A549 (cell line): ENCODE results near the gene CCDC87. TPM values are rescaled to one million over a fixed set of nuclear protein-coding genes. Genes with fewer than 3 reads are reported as not detected.
A peak's percentile ranks its signal among the peaks of the same experiment; 100 is the strongest.

Experiments
- ATAC-seq, 2 experiments: fragments of 200-7000 bp in 1 of 2; fragments of >200 bp in 1 of 2; cut with Nextera tagmentation in 1 of 2; cut with Tn5 transposase in 1 of 2; 3 replicates each; pipeline versions ENCODE4 v1.8.0 to v1.9.1; 2018 to 2020; ENCODE audit warnings: mild to moderate bottlenecking in 1 of 2, moderate library complexity in 1 of 2
- CTCF ChIA-PET: fragments of 300-600 bp; sonication (Branson Sonifier 250); formaldehyde crosslinking; extraction: SDS; loops from one replicate; lab custom pipeline; 2021; ENCODE audit warnings: antibody characterized with exemption, inconsistent platforms; lab: Yijun Ruan, JAX
- POLR2A ChIA-PET: fragments of 350-600 bp; formaldehyde crosslinking; extraction: SDS; loops from one replicate; lab custom pipeline; 2021; ENCODE audit warnings: antibody characterized with exemption, inconsistent platforms; lab: Yijun Ruan, JAX
- DNase-seq, 2 experiments: peaks; one replicate each; pipeline versions ENCODE4 v3.0.0 to v3.0.0-alpha.2; 2011 to 2016; ENCODE audit warnings: low read depth in 1 of 2, low spot score in 1 of 2
- FAIRE-seq: peaks from 2 replicates; lab custom pipeline; 2011; peaks lifted over from hg19 to GRCh38; lab: Jason Lieb, UNC
- H3K27ac ChIP-seq, 2 experiments: fragments of >200 bp; sonication (Bioruptor Twin); formaldehyde crosslinking; 3 replicates each; pipeline ENCODE4 v1.5.1; 2016 to 2017
- H3K4me1 ChIP-seq: fragments of >200 bp; sonication (Bioruptor Twin); formaldehyde crosslinking; 3 replicates; pipeline ENCODE4 v1.6.1; 2016
- H3K4me2 ChIP-seq: fragments of >200 bp; sonication (Bioruptor Twin); formaldehyde crosslinking; 3 replicates; pipeline ENCODE4 v1.6.1; 2016
- H3K4me3 ChIP-seq: fragments of >200 bp; sonication (Bioruptor Twin); formaldehyde crosslinking; 3 replicates; pipeline ENCODE4 v1.5.1; 2016
- H3K9me3 ChIP-seq: fragments of >200 bp; sonication (Bioruptor Twin); formaldehyde crosslinking; 3 replicates; pipeline ENCODE4 v1.6.1; 2016
- E2F6 ChIP-seq: IDR thresholded peaks from 2 replicates; pipeline ENCODE4 v1.6.1; 2012; ENCODE audit warnings: low read depth, borderline replicate concordance
- EHF ChIP-seq: fragments of 250-450 bp; sonication (Bioruptor Pico); IDR thresholded peaks from 2 replicates; pipeline ENCODE4 v1.5.0; 2020; ENCODE audit warnings: mild to moderate bottlenecking
- ESRRA ChIP-seq: fragments of 150-350 bp; IDR thresholded peaks from 2 replicates; pipeline ENCODE4 v1.6.1; 2014; ENCODE audit warnings: mild to moderate bottlenecking, low read length, borderline replicate concordance
- FOSL2 ChIP-seq, 2 experiments: fragments of 450-650 bp in 1 of 2; fragments of >200 bp in 1 of 2; sonication (Bioruptor Twin) in 1 of 2; formaldehyde crosslinking; IDR thresholded peaks; 2 replicates each; pipeline versions ENCODE4 v1.5.0 to v1.6.1; 2016 to 2020; ENCODE audit warnings: mild to moderate bottlenecking in 1 of 2, moderate library complexity in 1 of 2
- GATA3 ChIP-seq: IDR thresholded peaks from 2 replicates; pipeline ENCODE4 v1.6.1; 2012; ENCODE audit warnings: borderline replicate concordance
- HEYL ChIP-seq: fragments of 250-450 bp; sonication (Bioruptor Pico); IDR thresholded peaks from 2 replicates; pipeline ENCODE4 v1.8.0; 2021; ENCODE audit warnings: mild to moderate bottlenecking, moderate library complexity
- HOXB13 ChIP-seq: fragments of 250-450 bp; sonication (Bioruptor Pico); IDR thresholded peaks from 2 replicates; pipeline ENCODE4 v1.5.0; 2020; ENCODE audit warnings: low read depth, mild to moderate bottlenecking, moderate library complexity
- MYC ChIP-seq: IDR thresholded peaks from 2 replicates; pipeline ENCODE4 v1.6.1; 2012; ENCODE audit warnings: mild to moderate bottlenecking, inconsistent platforms, low read length, improper control_type of control experiment, borderline replicate concordance
- PBX3 ChIP-seq: IDR thresholded peaks from 2 replicates; pipeline ENCODE4 v1.6.1; 2012
- PHF8 ChIP-seq: fragments of 200-600 bp; sonication (generic); IDR thresholded peaks from 2 replicates; pipeline ENCODE4 v1.6.1; 2016; ENCODE audit warnings: low read depth, mild to moderate bottlenecking, antibody characterized with exemption, moderate library complexity, borderline replicate concordance
- POLR2AphosphoS2 ChIP-seq: conservative IDR thresholded peaks from 2 replicates; pipeline ENCODE4 v1.6.1; 2012; ENCODE audit warnings: low read length, improper control_type of control experiment, inconsistent platforms
- RCOR1 ChIP-seq: fragments of 150-350 bp; IDR thresholded peaks from 2 replicates; pipeline ENCODE4 v1.6.1; 2014; ENCODE audit warnings: antibody characterized with exemption, low read length, low read depth
- REST ChIP-seq: fragments of 200-600 bp; sonication (generic); IDR thresholded peaks from 2 replicates; pipeline ENCODE4 v1.6.1; 2016; ENCODE audit warnings: antibody characterized with exemption, mild to moderate bottlenecking, moderate library complexity
- SMC3 ChIP-seq: fragments of >200 bp; sonication (Bioruptor Twin); formaldehyde crosslinking; IDR thresholded peaks from 3 replicates; pipeline ENCODE4 v1.6.1; 2018; ENCODE audit warnings: inconsistent platforms
- TFCP2L1 ChIP-seq: fragments of 250-450 bp; sonication (Bioruptor Pico); IDR thresholded peaks from 2 replicates; pipeline ENCODE4 v1.5.0; 2021; ENCODE audit warnings: mild to moderate bottlenecking
- TP53 ChIP-seq: fragments of 250-450 bp; sonication (Bioruptor Pico); IDR thresholded peaks from 2 replicates; pipeline ENCODE4 v1.5.0; 2021; ENCODE audit warnings: mild to moderate bottlenecking, moderate library complexity
- ZFP36 ChIP-seq: fragments of 450-650 bp; IDR thresholded peaks from 2 replicates; pipeline ENCODE4 v1.6.1; 2014; ENCODE audit warnings: borderline replicate concordance; ENCODE audit not compliant: partially characterized antibody
- WGBS: methylation state at CpG from one replicate; pipeline ENCODE4 v1.1.6; 2017; ENCODE audit errors: missing lambda C conversion rate; 5-methylcytosine and 5-hydroxymethylcytosine counted together
- polyA plus RNA-seq, 4 experiments: library from polyadenylated mRNA; depleted of rRNA in 3 of 4; stranded (reverse); fragments of >200 nt; fragmentation: RNase III in 1 of 4; extraction: RNeasy Plus Mini Kit Qiagen cat#74134 plus additional on column Dnase treatment in 1 of 4; gene quantifications; 2 replicates in 3 of 4; 3 replicates in 1 of 4; pipeline ENCODE4 v1.2.3, GENCODE V29; 2011 to 2017
- TF ChIP-seq, protein P1 (sequence below): fragments of 450-650 bp; IDR thresholded peaks from 2 replicates; pipeline ENCODE4 v1.6.1; 2014; ENCODE audit warnings: antibody characterized with exemption

The CCDC87 gene
- polyA plus RNA-seq, 2 of the 4 experiments (the other 2 are of a cell fraction), result 0.47 to 0.68 TPM

DNA sequence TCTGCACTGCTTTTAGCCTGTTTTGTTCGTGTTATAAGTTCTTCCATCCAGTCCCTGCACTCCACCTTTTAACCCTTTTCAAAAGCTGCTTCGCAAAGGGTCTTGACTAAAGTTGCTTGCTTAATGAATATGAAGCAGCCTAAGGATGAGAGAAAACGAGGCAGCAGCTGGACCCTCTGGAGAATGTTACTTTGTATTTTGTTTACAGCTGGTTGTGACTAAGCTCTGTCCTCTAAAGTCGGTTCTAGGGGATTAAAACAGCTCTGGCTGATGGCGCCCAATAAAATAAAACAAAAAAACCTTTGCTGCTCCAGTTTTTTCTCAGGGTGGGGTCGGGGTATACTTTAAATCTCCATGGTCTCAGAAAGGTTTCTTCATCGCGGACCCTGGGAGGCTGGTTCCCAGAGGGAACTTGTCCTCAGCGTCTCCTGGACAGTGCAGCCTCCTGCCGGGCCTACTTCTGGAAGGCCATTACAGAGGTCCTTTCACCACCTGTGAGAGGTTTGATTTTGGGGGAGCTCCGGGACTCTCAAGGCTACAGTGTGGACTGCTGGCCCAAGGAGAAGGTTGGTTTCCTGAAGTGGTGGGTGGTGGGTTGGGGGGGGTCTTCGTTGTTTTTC is 44.8 kb upstream of the CCDC87 start:
- FAIRE-seq (no peak), ATAC-seq (peak; percentile 52 to 55), DNase-seq (no peak)
- Histone ChIP-seq H3K4me1 (peaks cover 40% of the 10 kb centered on the region), H3K27ac (peak overlapping the region; percentile 75 to 91), H3K4me3 (peak overlapping the region; percentile 32), H3K4me2 (peak overlapping the region; percentile 85), H3K9me3 (no peaks in the 10 kb centered on the region)
- ChIA-PET CTCF (interaction anchor here (0.6 to 2.9 kb wide), 20 partner anchors 8 to 251 kb away, joined by 3 to 12 read pairs (median 3); partner anchors contain the start of gene CTSF), POLR2A (interaction anchor here (0.6 to 3.0 kb wide), 24 partner anchors 9 to 252 kb away, joined by 3 to 60 read pairs (median 6); partner anchors contain the start of genes CCDC87, CCS, CTSF and DPP3)
- 32% methylated on average over 12 of the region's 12 CpGs for WGBS
- TF ChIP-seq SMC3 (0 out of 3 replicates have a peak, but pooled peaks have one; percentile 6), TP53 (CRISPR knock-in tag) (0 out of 2 replicates have a peak, but pooled peaks have one; percentile 81), PBX3 (no peak)
- TF ChIP-seq, all 56 proteins: peak for 2

DNA sequence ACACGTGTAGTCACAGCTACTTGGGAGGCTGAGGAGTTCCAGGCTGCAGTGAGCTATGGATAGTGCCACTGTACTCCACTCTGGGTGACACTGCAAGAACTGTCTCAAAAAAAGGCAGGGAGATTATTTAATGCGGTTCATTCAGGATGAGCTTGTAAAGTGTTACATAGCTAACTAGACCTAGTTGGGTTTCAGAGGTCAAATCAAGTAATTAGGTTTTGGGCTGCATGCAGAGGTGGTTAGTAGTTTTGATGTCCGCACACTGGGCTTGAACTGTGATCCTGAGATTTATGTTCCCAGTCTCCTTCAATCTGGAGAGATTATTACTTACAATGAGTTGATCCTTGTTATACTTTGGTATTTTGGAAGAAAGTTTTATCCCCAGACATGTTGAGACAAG is 43.5 kb upstream of the CCDC87 start:
- Histone ChIP-seq H3K4me2 (no peak overlapping the region), H3K9me3 (no peaks in the 10 kb centered on the region), H3K27ac (peak overlapping the region in 1 of 2 experiments; percentile 5; a peak in 1 of 6 replicates), H3K4me1 (peaks cover 28% of the 10 kb centered on the region), H3K4me3 (no peak overlapping the region)
- ATAC-seq (no peak), FAIRE-seq (no peak), DNase-seq (no peak)
- ChIA-PET POLR2A (interaction anchor here (0.7 to 1.2 kb wide), 2 partner anchors 13 to 20 kb away, joined by 3 to 6 read pairs; partner anchors contain the start of gene RBM14), CTCF (interaction anchor here (0.7 to 2.9 kb wide), 6 partner anchors 13 to 50 kb away, joined by 3 to 12 read pairs (median 6); partner anchors contain the start of genes CCDC87 and CCS)
- 93% methylated on average over 3 of the region's 3 CpGs for WGBS
- TF ChIP-seq HOXB13 (CRISPR knock-in tag), result no peak
- TF ChIP-seq PHF8, result no peak
- TF ChIP-seq, protein P1, sequence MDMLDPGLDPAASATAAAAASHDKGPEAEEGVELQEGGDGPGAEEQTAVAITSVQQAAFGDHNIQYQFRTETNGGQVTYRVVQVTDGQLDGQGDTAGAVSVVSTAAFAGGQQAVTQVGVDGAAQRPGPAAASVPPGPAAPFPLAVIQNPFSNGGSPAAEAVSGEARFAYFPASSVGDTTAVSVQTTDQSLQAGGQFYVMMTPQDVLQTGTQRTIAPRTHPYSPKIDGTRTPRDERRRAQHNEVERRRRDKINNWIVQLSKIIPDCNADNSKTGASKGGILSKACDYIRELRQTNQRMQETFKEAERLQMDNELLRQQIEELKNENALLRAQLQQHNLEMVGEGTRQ, result no peak
- TF ChIP-seq MYC, result no peak
- TF ChIP-seq ZFP36, result no peak
- no peak for TF ChIP-seq GATA3
- TF ChIP-seq REST, result no peak
- no peak for TF ChIP-seq HEYL (CRISPR knock-in tag)
- no peak for TF ChIP-seq POLR2AphosphoS2
- TF ChIP-seq RCOR1, result no peak
- no peak for TF ChIP-seq EHF (CRISPR knock-in tag)
- TF ChIP-seq TFCP2L1 (CRISPR knock-in tag), result no peak
- no peak for TF ChIP-seq FOSL2 (IDR thresholded peaks at IDR 0.05)
- TF ChIP-seq FOSL2 (CRISPR knock-in tag; IDR thresholded peaks at IDR 0.05), result no peak
- no peak for TF ChIP-seq ESRRA
- TF ChIP-seq E2F6, result no peak
